BE2C (cell line): Measurements from ENCODE around the gene MYADM.

Experiments
- DNase-seq: peaks from one replicate; pipeline ENCODE4 v3.0.0-alpha.2; 2020
- H3K27me3 ChIP-seq: fragments of 250-450 bp; sonication (Bioruptor Pico); 2 replicates; pipeline ENCODE4 v1.5.1; 2020; ENCODE audit warnings: mild to moderate bottlenecking
- H3K36me3 ChIP-seq: fragments of 250-450 bp; sonication (Bioruptor Pico); 2 replicates; pipeline ENCODE4 v1.5.1; 2020; ENCODE audit warnings: mild to moderate bottlenecking
- H3K4me1 ChIP-seq: fragments of 250-450 bp; sonication (Bioruptor Pico); 2 replicates; pipeline ENCODE4 v1.5.1; 2020
- H3K4me3 ChIP-seq: 2 replicates; pipeline ENCODE4 v1.5.1; 2011; ENCODE audit warnings: low read depth, low read length
- H3K9me3 ChIP-seq: fragments of 250-450 bp; sonication (Bioruptor Pico); 2 replicates; pipeline ENCODE4 v1.5.1; 2020
- CTCF ChIP-seq: IDR thresholded peaks from 2 replicates; pipeline ENCODE4 v1.5.1; 2012; ENCODE audit warnings: mild to moderate bottlenecking, low read depth, low read length

MYADM gene

DNA sequence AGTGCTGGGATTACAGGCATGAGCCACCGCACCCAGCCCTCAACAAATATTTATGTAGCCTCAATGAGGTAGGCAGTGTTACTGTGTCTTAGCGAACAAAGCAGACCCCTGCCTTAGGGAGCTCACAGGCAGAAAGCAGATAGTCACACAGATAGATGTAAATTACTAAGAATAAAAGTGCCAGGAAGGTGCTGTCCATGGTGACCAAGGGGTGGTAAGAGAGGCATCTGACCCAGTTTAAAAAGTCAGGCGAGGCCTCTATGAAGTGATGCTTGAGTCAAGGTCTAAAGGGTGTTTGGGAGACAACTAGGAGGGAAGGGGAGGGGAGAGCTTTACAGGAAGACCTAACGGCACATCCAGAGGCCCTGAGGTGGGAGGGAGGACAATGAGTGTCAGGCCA, 29.0 kb downstream of the MYADM start:
- TF ChIP-seq CTCF: no peak

DNA sequence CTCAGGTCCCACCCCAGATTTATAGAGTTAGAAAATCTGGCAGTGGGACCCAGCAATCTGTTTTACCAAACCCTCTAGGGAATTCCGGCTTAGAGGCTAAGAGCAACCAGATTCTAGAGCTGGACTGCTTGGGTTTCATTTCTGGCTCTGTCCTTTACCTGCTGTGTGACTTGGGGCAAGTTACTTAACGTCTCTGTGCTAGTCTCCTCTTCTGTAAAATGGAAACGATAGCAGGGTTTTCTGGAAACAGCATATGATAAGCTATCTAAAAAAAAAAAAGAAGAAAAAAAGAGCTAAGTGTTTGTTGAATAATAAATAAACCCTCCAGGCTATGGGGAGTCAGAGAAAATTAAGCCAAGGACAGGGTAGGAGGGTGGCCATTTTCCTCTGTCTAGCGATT, 29.8 kb downstream of the MYADM start:
- Histone ChIP-seq H3K4me1 (no peaks in the 10 kb centered on the region), H3K4me3 (no peak overlapping the region), H3K36me3 (no peaks in the 10 kb centered on the region), H3K9me3 (no peaks in the 10 kb centered on the region), H3K27me3 (peaks cover 6% of the 10 kb centered on the region; the same call in 1 of the 2 replicates)
- TF ChIP-seq CTCF: no peak
- DNase-seq: no peak

More for the DNA sequence above, 29.0 kb downstream of the MYADM start:
- no peaks in the 10 kb centered on the region for H3K9me3 ChIP-seq
- peaks cover 6% of the 10 kb centered on the region; the same call in 1 of the 2 replicates for H3K27me3 ChIP-seq
- H3K4me1 ChIP-seq: no peaks in the 10 kb centered on the region
- no peaks in the 10 kb centered on the region for H3K36me3 ChIP-seq
- no peak overlapping the region for H3K4me3 ChIP-seq
- no peak for DNase-seq

GRCh38 chr19:53898166-53898565, 30.5 kb downstream of the MYADM start:
- Histone ChIP-seq H3K27me3 (peaks cover 9% of the 10 kb centered on the region), H3K4me3 (peak overlapping the region; percentile 28; the same call in 1 of the 2 replicates), H3K9me3 (no peaks in the 10 kb centered on the region), H3K36me3 (no peaks in the 10 kb centered on the region), H3K4me1 (no peaks in the 10 kb centered on the region)
- TF ChIP-seq CTCF: no peak
- DNase-seq: no peak

- H3K4me1 ChIP-seq: no peaks in the 10 kb centered on the region
- no peak for TF ChIP-seq CTCF
- no peaks in the 10 kb centered on the region for H3K9me3 ChIP-seq
- peak; percentile 76 for DNase-seq
- H3K4me3 ChIP-seq: peak overlapping the region; percentile 28; the same call in 1 of the 2 replicates
- peaks cover 16% of the 10 kb centered on the region for H3K27me3 ChIP-seq
- no peaks in the 10 kb centered on the region for H3K36me3 ChIP-seq
Measured at GRCh38 chr19:53898636-53899341, 31.1 kb downstream of the MYADM start.

- Histone ChIP-seq H3K9me3 (no peaks in the 10 kb centered on the region), H3K4me1 (no peaks in the 10 kb centered on the region), H3K27me3 (peaks cover 31% of the 10 kb centered on the region), H3K36me3 (no peaks in the 10 kb centered on the region), H3K4me3 (no peak overlapping the region)
- no peak for DNase-seq
- no peak for TF ChIP-seq CTCF
Measured at GRCh38 chr19:53900191-53900860, 32.6 kb downstream of the MYADM start.
